Measurements from ENCODE around the gene STOML1. TPM values are rescaled to one million over a fixed set of nuclear protein-coding genes. Genes with fewer than 3 reads are reported as not detected.
A peak's percentile ranks its signal among the peaks of the same experiment; 100 is the strongest.

STOML1 gene
- total and polyA plus RNA-seq, 2 experiments from 2014 or later = 27.2 to 27.8 TPM

GRCh38 chr15:73956743-73957135 is 35.4 kb downstream of the STOML1 start:
- Histone ChIP-seq H3K9me3 (ENCODE audit: low read depth) (no peaks in the 10 kb centered on the region), H3K9ac (peak overlapping the region; percentile 46; the same call in 1 of the 2 replicates), H3F3A (ENCODE audit: insufficient read depth) (peaks cover 32% of the 10 kb centered on the region), H3K4me3 (no peak overlapping the region), H3K9me2 (ENCODE audit: insufficient read depth) (no peaks in the 10 kb centered on the region), H3K36me3 (ENCODE audit: low read depth) (no peaks in the 10 kb centered on the region; the same call in 1 of the 2 replicates), H3K4me1 (ENCODE audit: insufficient read depth) (peaks cover 47% of the 10 kb centered on the region), H3K79me2 (ENCODE audit: insufficient read depth) (no peaks in the 10 kb centered on the region), H4K20me1 (ENCODE audit: insufficient read depth) (no peaks in the 10 kb centered on the region), H3K27ac (peak overlapping the region; percentile 79), H3K27me3 (replicated peaks; ENCODE audit: insufficient read depth) (no peaks in the 10 kb centered on the region), H2AFZ (no peak overlapping the region), H3K4me2 (ENCODE audit: unreplicated experiment) (peak overlapping the region; percentile 54)
- peak; percentile 99 for DNase-seq
- WGBS, 2 experiments (ENCODE audit: low coverage in 1 of 2, low lambda C conversion rate in 2 of 2, missing lambda C conversion rate in 2 of 2) = 0 to 1% methylated on average over 9 of the region's 9 CpGs
- in situ Hi-C loops (cut with MboI) = no loop called here
- TF ChIP-seq EZH2 (IDR thresholded peaks at IDR 0.05; ENCODE audit: insufficient read depth, poor library complexity, severe bottlenecking) = no peak
- TF ChIP-seq EZH2phosphoT487 (IDR thresholded peaks at IDR 0.05; ENCODE audit: insufficient read depth, low read depth) = no peak

GRCh38 chr15:73955861-73956742 is 36.0 kb downstream of the STOML1 start:
- in situ Hi-C loops (cut with MboI) = no loop called here
- no peaks in the 10 kb centered on the region for H3K9me2 ChIP-seq (ENCODE audit: insufficient read depth)
- H3K4me1 ChIP-seq (ENCODE audit: insufficient read depth) = peaks cover 53% of the 10 kb centered on the region
- TF ChIP-seq EZH2phosphoT487 (IDR thresholded peaks at IDR 0.05; ENCODE audit: insufficient read depth, low read depth) = no peak
- TF ChIP-seq EZH2 (IDR thresholded peaks at IDR 0.05; ENCODE audit: insufficient read depth, poor library complexity, severe bottlenecking) = no peak
- H2AFZ ChIP-seq = no peak overlapping the region
- H3K9ac ChIP-seq = peak overlapping the region; percentile 46
- 76 to 78% methylated on average over 12 of the region's 12 CpGs for WGBS, 2 experiments (ENCODE audit: low coverage in 1 of 2, low lambda C conversion rate in 2 of 2, missing lambda C conversion rate in 2 of 2)
- H3K4me2 ChIP-seq (ENCODE audit: unreplicated experiment) = peak overlapping the region; percentile 54
- H3F3A ChIP-seq (ENCODE audit: insufficient read depth) = peaks cover 37% of the 10 kb centered on the region
- no peaks in the 10 kb centered on the region; the same call in 1 of the 2 replicates for H3K36me3 ChIP-seq (ENCODE audit: low read depth)
- peak overlapping the region; percentile 79 for H3K27ac ChIP-seq
- H4K20me1 ChIP-seq (ENCODE audit: insufficient read depth) = no peaks in the 10 kb centered on the region
- no peak overlapping the region for H3K4me3 ChIP-seq
- no peaks in the 10 kb centered on the region for H3K27me3 ChIP-seq (replicated peaks; ENCODE audit: insufficient read depth)
- no peaks in the 10 kb centered on the region for H3K79me2 ChIP-seq (ENCODE audit: insufficient read depth)
- DNase-seq = peak; percentile 46
- H3K9me3 ChIP-seq (ENCODE audit: low read depth) = no peaks in the 10 kb centered on the region

- no peak overlapping the region for H3K4me3 ChIP-seq
- in situ Hi-C loops (cut with MboI) = no loop called here
- no peaks in the 10 kb centered on the region for H4K20me1 ChIP-seq (ENCODE audit: insufficient read depth)
- H3K4me2 ChIP-seq (ENCODE audit: unreplicated experiment) = no peak overlapping the region
- no peaks in the 10 kb centered on the region for H3K79me2 ChIP-seq (ENCODE audit: insufficient read depth)
- TF ChIP-seq EZH2 (IDR thresholded peaks at IDR 0.05; ENCODE audit: insufficient read depth, poor library complexity, severe bottlenecking) (no peak), EZH2phosphoT487 (IDR thresholded peaks at IDR 0.05; ENCODE audit: insufficient read depth, low read depth) (no peak)
- no peaks in the 10 kb centered on the region for H3K9me2 ChIP-seq (ENCODE audit: insufficient read depth)
- H3F3A ChIP-seq (ENCODE audit: insufficient read depth) = peaks cover 43% of the 10 kb centered on the region
- WGBS, 2 experiments (ENCODE audit: low coverage in 1 of 2, low lambda C conversion rate in 2 of 2, missing lambda C conversion rate in 2 of 2) = 95 to 100% methylated on average over 4 of the region's 4 CpGs
- no peak for DNase-seq
- H2AFZ ChIP-seq = no peak overlapping the region
- H3K4me1 ChIP-seq (ENCODE audit: insufficient read depth) = peaks cover 60% of the 10 kb centered on the region
- peak overlapping the region; percentile 79 for H3K27ac ChIP-seq
- H3K9me3 ChIP-seq (ENCODE audit: low read depth) = no peaks in the 10 kb centered on the region
- H3K9ac ChIP-seq = no peak overlapping the region
- peaks cover under 1% of the 10 kb centered on the region; the same call in 1 of the 2 replicates for H3K36me3 ChIP-seq (ENCODE audit: low read depth)
- no peaks in the 10 kb centered on the region for H3K27me3 ChIP-seq (replicated peaks; ENCODE audit: insufficient read depth)
Measured at GRCh38 chr15:73955326-73955725, 36.8 kb downstream of the STOML1 start.

- no peak for DNase-seq
- no peak overlapping the region for H3K4me3 ChIP-seq
- no peaks in the 10 kb centered on the region for H4K20me1 ChIP-seq (ENCODE audit: insufficient read depth)
- H3K9me2 ChIP-seq (ENCODE audit: insufficient read depth) = no peaks in the 10 kb centered on the region
- peaks cover 9% of the 10 kb centered on the region for H3K36me3 ChIP-seq (ENCODE audit: low read depth)
- H3K9me3 ChIP-seq (ENCODE audit: low read depth) = no peaks in the 10 kb centered on the region
- H3K4me1 ChIP-seq (ENCODE audit: insufficient read depth) = peaks cover 60% of the 10 kb centered on the region
- 85 to 87% methylated on average over 27 of the region's 27 CpGs for WGBS, 2 experiments (ENCODE audit: low coverage in 1 of 2, low lambda C conversion rate in 2 of 2, missing lambda C conversion rate in 2 of 2)
- no peak overlapping the region for H3K4me2 ChIP-seq (ENCODE audit: unreplicated experiment)
- peaks cover 52% of the 10 kb centered on the region for H3F3A ChIP-seq (ENCODE audit: insufficient read depth)
- in situ Hi-C loops (cut with MboI) = no loop called here
- H2AFZ ChIP-seq = no peak overlapping the region
- TF ChIP-seq EZH2phosphoT487 (IDR thresholded peaks at IDR 0.05; ENCODE audit: insufficient read depth, low read depth) = no peak
- TF ChIP-seq EZH2 (IDR thresholded peaks at IDR 0.05; ENCODE audit: insufficient read depth, poor library complexity, severe bottlenecking) = no peak
- no peak overlapping the region for H3K9ac ChIP-seq
- H3K27ac ChIP-seq = no peak overlapping the region
- H3K79me2 ChIP-seq (ENCODE audit: insufficient read depth) = no peaks in the 10 kb centered on the region
- no peaks in the 10 kb centered on the region for H3K27me3 ChIP-seq (replicated peaks; ENCODE audit: insufficient read depth)
Measured at GRCh38 chr15:73954188-73955145, 37.6 kb downstream of the STOML1 start.

Data from GM23248 (cell line).